Lower leg skin (tissue), 3 donors: Measurements from ENCODE around the gene SGF29.
"Not testable (repeated sequence)": the region's sequence is repeated elsewhere in the genome, so short reads cannot be mapped to it uniquely, and the experiment has no call there.

ENCODE experiments used
- CTCF ChIP-seq, 3 donors: fragments of 450-650 bp; IDR thresholded peaks; one replicate each; pipeline ENCODE4 v1.5.1; 2016; ENCODE audit warnings: antibody characterized with exemption in 3 of 3, mild to moderate bottlenecking in 3 of 3, moderate library complexity in 2 of 3
- POLR2A ChIP-seq, 2 donors: fragments of 450-650 bp; IDR thresholded peaks; one replicate each; pipeline ENCODE4 v1.6.1; 2016 to 2017; ENCODE audit warnings: antibody characterized with exemption in 2 of 2, mild to moderate bottlenecking in 1 of 2, moderate library complexity in 1 of 2

- not testable (repeated sequence) for TF ChIP-seq POLR2A, CTCF (IDR thresholded peaks at IDR 0.05)
Observed at GRCh38 chr16:28599377-28600285, 45.9 kb downstream of the SGF29 start.
